ENCODE data around the gene ZC3H4.

ZC3H4 gene

DNA sequence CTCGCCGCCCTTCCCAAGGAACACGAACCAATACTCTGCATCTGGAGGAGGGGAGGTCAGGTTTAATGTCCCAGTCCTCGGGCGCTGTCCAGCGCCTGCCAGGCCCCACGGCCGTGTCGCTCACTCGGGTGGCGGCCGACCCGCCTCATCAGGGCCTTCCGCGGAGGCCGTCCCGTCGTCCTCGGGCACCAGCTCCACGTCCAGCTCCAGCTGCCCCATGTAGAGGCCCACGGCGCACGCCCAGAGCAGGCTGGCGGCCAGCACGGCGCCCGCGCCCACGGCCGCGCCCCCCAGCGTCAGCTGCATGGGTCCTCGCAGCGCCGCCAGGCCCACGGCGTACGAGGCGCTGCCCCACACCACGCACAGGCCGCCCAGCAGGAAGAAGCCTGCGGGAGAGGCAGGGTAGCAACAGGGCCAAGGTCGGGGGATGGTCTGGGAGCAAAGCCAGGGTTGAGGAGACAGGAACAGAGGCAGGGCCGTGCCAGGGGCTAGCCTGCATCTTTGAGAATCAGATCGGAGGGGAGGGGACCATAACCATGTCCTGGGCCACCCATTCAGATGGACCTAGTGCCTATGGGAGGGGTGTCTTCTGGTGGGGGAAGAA is 67.6 kb downstream of the ZC3H4 start:
- DNase-seq: no peak

DNA sequence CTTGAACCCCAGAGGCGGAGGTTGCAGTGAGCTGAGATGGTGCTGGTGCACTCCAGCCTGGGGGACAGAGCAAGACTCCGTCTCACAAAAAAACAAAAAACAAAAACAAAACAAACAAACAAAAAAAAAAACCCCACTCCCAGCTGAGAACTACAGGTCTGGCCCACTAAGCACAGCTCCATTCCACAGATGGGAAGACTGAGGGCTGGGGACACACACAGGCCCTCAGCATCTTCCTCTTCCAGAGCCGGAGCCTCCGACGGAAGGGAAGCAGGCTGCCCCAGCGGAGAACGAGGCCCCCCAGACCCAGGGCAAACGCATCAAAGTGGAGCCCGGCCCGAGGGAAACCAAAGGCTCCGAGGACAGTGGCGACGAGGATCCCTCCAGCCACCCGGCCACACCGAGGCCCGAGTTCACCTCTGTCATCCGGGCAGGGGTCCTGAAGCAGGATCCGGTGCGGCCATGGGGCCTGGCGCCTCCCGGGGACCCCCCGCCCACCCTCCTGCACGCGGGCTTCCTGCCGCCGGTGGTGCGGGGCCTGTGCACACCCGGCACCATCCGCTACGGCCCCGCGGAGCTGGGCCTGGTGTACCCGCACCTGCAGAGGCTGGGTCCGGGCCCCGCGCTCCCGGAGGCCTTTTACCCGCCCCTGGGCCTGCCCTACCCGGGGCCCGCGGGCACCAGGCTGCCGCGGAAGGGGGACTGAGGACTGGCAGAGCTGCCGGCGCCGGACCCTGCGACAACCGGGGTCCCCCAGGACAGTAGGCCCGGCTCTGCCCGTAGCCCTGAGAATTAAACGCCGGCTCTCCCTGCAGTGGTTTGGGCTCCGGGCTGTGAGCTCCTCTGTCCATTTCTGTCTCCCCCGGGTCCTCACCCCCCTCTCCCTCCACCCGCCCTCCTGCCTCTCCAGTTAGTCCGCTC is 68.4 kb downstream of the ZC3H4 start:
- no peak for DNase-seq

DNA sequence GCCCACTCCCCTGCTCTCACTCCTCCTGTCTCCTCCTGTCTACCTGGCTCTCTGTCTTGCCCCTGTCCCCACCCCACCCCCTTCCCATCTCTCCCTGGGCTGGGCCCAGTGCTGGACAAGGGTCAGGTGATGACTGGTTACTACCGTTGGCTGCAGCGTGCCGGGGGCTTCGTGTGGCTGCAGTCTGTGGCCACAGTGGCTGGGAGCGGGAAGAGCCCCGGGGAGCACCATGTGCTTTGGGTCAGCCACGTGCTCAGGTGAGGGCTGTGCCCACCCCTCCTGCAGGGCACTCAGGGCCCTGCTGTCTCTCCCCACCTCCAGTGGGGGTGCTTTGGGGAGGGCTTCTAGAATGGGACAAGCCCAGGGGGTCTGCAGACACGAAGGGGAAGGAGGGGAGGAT is 72.7 kb downstream of the ZC3H4 start:
- DNase-seq: no peak

DNA sequence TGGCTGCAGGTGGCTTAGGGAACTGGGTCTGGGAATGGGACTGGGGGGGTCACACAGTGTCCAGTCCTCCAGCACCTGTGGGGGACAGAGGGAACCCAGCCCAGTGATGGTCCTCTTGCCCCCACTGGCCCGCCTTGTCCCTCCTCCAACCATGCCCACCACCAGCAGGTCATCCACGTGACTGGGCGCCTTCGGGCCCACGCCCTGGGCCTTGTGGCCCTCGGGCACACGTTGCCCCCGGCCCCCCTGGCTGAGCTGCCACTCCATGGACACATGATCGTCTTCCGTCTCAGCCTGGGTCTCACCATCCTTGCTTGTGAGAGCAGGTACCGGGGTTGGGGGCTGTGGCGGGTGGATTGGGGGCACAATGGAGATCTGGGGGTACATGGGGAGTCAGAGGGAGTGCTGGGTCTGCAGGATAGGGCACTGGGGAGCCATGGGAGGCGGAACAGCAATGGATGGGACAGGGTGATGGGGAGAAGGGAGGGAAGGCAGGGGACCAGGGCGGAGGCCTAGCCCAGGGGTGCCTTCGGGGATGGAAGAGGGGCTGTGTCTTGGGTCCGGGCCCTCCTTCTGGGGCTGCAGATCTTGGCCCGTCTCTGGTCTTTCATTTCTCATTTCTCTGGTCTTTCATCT is 74.2 kb downstream of the ZC3H4 start:
- no peak for DNase-seq

DNA sequence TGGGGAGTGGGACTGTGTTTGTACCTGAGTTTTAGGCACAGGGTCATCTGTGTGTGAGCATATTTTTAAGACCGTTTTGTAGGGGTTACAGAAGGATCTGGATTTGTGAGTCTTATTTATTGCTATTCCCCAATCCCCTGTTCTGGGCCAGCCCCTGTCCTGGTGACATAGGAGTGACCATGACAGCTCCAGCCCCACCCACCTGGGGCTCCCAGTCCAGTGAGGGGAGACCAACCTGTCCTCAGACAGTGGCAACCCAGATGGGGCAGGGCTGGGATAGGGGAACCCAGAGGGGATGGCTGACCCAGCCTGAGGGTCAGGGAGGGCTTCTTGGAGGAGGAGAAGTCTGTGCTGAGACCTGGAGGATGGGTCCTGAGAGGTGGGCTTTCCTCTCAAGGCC is 75.8 kb downstream of the ZC3H4 start:
- no peak for DNase-seq

DNA sequence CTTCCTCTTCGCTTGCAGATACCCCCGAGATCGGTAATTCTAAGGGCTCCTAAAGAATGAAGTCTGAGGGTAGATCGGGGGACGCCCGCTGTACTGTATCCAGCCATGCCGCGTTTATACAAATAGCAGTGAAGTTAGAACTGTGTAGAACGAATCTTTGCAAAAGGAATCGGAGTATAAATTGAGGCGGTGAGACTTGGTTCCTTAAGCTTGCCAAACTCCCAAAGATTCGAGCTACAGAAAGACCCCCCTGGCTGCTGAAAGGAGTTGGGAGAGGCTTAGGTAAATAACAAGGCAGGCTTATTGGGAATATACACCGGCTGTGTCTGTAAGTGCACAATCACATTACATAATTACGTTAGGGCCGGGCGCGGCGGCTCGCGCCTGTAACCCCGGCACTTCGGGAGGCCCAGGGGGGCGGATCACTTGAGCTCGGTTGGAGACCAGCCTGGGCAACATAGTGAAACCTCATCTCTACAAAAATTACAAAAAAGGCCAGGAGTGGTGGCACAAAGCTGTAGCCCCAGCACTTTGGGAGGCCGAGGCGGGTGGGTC is 77.4 kb downstream of the ZC3H4 start:
- DNase-seq: peak in 1 of 2 donors; percentile 20

DNA sequence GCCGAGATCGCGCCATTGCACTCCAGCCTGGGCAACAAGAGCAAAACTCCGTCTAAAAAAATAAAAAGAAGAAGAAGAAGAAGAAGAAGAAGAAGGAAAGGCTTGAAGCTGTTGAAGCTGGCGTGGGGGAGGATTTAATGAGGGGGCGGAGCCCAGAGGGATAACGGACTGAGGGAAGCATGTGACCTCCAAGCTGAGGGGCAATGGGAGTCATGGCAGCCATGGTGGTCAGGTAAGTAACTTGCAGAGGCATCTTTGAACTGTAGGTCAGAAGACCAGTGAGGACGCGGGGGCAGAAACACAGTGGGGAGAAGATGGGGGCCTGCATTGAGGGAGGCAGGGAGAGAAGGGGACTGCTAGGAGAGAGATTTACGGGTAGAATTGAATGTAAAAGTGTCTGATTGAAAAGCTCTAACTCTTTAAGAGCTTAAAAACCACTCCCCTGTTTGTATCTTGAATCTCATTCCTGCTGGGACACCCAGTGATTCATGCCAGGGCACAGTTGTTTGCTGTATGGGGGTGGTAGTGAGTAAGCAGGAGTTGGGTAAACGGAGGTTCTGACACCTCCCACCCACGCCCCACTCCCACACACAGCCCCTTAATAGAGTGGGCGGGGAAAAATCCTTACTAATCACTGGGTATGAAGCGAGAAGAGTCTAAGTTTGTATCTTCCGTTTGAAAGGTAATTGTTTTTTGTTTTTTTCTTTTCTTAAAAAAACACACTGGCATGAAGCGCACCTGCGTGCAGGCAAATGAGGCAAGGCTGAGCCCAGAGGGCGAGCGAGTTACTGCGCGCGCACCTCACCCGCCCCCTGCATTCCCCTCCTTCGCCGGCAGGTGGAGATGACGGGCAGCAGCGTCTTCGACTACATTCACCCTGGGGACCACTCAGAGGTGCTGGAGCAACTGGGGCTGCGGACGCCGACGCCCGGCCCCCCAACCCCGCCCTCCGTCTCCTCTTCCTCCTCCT is 78.2 kb downstream of the ZC3H4 start:
- DNase-seq: peak; percentile 95 to 96

DNA sequence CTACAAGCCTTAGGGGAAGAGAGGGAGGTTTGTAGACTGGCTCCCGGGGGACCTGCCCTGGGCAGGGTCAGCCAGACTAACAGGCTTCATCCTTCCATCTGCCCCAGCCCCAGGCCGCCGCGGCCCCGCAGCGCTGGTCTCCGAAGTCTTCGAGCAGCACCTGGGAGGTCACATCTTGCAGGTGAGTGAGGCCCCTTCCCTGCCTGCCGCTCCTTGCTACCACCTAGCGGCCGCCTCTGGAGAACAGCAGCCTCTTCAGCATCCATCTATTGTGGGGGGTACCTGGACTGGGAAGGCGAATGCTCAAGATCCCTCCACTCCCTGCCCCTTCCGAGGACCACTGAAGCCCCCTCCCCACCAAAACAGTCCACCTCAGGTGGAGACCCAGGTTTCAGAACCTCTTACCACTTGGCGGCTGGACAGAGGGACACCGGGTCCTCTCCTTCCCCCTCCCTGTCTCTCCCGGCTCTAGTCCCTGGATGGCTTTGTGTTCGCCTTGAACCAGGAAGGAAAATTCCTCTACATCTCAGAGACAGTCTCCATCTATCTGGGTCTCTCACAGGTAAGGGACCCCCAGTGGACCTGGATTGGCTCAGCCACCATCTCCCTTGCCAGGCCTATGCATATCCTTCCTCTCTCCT is 81.3 kb downstream of the ZC3H4 start:
- DNase-seq: peak; percentile 64 to 73

DNA sequence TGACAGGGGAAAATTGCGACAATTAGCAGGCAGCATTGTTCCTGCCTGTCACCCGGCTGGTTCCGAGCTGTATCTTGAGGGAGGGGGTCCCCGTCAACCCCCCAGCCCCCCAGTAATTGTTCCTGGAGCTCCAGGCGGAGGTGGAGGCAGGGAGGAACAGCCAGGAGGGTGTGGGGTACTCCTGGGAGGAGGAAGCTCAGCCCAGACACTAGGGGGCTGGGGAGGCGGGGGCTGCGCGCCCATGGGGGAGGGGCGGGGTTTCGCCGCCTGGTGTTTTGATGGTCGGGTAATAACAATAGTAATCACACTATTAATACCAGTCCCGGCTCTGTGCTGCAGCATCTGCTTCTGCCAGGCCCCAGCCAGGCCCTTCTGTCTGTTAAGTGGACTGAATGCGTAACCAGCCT is 85.4 kb downstream of the ZC3H4 start:
- DNase-seq: no peak

DNA sequence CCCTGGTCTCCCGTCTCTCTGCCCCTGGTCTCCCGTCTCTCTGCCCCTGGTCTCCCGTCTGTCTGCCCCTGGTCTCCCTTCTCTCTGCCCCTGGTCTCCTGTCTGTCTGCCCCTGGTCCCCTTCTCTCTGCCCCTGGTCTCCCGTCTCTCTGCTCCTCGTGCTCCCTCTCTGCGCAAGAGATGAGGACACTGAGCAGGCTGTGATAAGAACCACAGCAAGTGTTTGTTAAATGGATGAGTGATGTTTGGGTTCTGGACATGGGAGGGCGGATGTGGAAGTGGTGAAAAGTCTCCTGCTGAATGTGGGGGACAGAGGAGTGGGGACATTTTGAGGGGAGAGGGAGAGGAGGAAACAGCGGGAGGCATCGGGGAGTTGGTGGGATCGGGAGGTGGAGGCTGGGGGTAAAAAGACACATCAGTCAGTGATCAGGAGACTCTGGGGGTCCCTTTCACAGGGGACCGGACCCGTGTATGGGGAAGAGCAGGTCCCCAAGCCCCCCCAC is 85.9 kb downstream of the ZC3H4 start:
- DNase-seq: no peak

DNA sequence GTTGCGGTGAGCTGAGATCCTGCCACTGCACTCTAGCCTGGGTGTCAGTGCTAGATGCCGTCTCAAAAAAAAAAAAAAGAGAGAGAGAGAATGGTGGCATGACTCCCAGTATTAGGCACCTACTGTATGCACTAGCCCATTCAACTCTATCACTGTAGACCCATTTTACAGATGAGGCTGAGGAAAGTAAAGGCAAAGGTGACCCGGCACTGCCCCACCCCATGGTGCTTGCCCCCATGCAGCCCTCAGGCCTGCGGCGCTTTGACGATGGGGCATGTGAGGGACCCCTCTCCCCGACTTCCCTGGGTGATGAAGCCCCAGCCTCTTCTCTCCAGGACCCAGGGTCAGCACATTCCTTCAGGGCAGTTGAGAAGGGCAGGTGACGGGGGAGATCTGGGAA is 86.7 kb downstream of the ZC3H4 start:
- DNase-seq: no peak

DNA sequence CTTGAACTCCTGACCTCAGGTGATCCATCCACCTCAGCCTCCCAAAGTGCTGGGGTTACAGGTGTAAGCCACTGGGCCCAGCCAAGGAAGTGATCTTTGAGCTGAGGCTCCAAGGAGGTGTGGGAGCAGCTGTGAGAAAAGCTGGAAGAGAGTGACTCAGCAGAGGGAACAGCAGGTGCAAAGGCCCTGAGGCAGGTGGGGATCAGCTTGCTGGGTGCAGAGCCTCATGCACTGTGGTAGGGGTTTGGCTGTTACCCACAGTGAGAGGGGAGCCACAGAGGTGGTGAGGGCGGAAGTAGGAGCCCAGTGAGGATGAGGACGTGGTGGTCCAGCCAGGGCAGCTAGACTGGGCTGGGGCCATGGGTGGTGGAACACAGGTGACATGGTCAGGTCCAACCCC is 87.4 kb downstream of the ZC3H4 start:
- no peak for DNase-seq

DNA sequence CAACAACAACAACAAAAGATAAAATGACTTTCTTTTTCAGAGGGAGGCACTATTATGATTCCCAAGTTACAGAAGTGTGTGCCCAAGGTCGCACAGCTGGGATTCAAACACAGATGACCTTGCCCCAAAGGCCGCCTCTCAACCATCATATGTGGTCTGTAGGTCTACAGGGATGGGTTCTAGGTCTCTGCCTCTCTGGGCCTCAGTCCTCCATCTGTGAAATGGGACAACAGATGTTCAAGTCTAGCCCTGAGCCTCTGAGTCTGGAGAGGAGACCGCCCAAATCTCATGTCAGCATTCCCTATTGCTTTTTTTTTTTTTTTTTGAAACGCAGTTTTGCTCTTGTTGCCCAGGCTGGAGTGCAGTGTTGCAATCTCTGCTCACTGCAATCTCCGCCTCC is 89.1 kb downstream of the ZC3H4 start:
- no peak for DNase-seq

DNA sequence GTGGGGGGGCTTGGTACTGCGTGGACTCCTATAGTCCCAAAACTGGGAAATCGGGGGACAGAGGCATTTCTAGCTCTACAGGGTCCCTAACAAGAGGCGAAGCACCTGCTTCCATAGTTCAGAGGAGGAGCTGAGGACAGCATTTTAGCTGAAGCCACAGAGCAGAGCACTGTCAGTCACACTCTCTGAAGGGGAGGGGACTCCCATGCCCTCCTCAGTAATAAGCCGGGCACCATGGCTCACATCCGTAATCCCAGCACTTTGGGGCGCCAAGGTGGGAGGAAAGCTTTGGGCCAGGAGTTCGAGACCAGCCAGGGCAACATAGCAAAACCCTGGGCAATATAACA is 90.2 kb downstream of the ZC3H4 start:
- no peak for DNase-seq

DNA sequence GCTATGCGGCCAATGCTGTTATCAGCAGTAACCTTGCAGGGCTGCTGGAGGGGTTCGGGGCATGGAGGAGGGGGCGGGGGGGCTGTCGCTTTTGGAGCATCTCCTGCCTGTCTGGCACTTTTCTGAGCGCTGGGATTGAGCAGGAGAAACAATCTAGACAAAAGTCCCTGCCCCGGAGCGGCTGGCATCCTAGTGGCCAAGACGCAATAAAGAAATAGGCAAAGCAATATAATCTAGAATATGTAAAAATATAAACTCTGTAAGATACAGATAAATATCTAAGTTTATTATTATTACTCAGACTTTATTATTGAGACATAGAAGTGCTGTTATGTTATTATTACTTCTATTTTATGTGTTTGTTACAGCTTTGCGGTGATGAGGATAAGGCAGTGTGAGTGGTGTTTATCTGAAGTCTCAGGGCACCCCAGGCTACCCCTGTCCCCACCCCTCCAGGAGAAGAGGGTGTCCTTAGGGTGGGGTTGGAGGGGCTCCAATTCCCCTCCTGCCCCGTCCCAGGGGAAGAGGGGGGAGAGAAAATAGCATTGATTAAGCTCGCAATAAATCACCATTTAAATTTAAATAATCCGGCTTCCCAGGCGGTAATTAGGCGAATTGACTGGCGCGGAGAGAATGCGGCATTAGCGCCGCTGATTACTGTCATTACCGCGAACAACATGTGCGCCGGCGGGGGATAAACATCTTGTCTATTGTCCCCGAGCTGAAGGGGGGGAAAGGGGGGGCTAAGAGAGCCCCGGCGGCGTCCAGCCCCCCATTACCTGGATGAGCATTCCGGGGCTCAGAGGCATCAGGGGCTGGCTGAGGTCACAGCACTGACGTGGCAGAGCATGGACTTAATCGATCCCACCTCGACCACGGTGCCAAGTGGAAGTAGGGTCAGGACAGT is 90.8 kb downstream of the ZC3H4 start:
- no peak for DNase-seq

DNA sequence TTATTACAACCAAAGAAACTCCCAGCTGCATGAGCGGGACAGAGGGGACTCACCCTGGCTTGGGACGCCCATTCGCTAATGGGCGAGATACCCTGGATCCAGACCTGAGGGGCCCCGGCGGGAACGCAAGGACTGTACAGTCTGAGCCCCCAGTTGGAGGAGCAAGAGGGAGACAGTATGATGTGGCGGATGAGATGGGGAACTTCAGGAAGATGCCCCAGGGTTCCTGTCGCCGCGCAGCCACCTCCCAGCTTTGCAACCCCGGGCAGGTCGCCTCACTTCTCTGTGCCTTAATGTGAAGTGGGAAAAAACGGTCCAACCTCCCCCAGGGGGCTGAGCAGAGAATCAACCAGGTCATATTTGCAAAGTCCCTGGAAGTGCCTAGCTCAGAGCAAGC is 91.4 kb downstream of the ZC3H4 start:
- no peak for DNase-seq

DNA sequence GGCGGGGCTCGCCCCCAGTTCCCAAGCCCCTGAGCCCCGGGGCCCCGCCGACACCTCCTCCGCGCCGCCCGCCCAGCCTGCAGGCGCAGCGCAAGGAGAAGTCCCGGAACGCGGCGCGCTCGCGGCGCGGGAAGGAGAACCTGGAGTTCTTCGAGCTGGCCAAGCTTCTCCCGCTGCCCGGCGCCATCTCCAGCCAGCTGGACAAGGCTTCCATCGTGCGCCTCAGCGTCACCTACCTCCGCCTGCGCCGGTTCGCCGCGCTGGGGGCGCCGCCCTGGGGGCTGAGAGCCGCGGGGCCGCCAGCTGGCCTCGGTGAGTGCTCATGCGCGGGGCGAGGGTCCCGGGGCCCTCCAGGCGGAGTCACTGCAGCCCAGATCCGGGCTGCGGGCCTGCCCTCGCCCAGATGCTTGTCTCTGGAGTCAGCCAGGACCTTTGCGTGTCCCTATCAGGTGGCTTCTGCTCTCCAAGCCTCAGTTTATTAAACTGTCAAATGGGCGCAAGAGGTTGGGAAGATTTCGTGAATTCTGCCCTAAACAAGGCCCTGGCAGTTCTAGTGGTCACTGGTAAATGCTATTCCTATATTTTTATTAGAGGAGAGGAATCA is 91.9 kb downstream of the ZC3H4 start:
- no peak for DNase-seq

DNA sequence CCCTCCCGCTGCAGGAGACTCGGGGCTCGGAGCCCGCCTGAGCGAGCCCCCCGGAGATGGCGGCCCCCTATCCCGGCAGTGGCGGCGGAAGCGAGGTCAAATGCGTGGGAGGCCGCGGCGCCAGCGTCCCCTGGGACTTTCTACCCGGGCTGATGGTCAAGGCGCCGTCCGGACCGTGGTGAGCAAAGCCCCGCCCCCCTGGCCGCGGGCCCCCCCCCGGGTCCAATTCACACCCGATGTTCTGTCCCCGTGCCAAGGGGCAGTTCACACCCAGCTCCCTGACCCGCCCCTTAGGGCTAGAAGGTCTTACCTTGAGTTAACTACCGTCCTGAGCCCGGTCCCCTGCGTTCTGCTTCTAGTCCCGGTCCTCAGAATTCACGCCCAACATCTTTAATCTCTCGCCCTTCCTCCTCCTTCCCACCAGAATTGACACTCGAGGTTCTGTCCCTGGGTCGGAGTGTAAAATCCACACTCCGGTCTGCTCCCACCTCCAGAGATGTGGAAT is 92.5 kb downstream of the ZC3H4 start:
- no peak for DNase-seq

DNA sequence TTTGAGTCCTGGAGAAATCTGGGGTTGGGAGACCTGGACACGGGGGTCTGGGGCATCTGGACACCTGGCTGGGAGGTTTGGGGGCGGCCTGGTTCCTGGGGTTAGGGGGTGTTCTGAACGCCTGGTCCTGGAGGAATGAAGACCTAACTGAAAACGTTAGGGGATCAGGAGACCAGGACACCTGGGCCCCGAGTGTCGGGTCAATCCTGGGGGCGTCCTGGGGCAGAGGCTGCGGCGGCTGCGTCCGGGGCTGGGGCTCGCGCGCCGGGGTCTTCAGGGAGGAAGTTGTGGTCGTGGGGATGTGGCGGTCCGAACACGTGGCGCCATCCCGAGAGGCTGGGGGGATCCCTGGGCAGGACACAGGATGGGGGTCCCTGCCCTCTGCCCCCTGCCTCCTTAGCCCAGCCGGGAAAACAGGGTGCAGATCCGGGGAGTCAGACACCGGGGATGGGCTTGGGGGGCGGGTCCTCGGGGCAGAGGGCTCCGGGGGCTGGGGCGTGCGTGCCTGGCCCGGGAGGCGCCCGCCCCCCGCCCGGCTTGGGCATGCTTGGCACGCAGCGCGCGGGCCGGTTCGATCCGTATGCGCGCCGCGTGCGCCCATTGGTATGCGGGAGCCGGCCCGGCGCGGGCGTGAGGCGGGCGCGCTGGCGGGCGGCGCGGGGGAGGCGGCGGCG is 93.3 kb downstream of the ZC3H4 start:
- no peak for DNase-seq
